ENCODE measurements around the gene PPARG. TPM values are rescaled to one million over a fixed set of nuclear protein-coding genes. Genes with fewer than 3 reads are reported as not detected.

PPARG gene
- total and polyA plus RNA-seq, 10 donors = 5.5 to 28.0 (median 19.4) TPM

- Histone ChIP-seq H3K4me3 (no peak overlapping the region), H3K27me3 (replicated peaks in 1 of 7) (no peaks in the 10 kb centered on the region), H3K27ac (no peak overlapping the region), H3K9me3 (no peaks in the 10 kb centered on the region), H3K4me1 (peaks cover 0 to 14% (median 0%) of the 10 kb centered on the region in 6 donors), H3K36me3 (no peaks in the 10 kb centered on the region)
- intact Hi-C loops (cut with DNase I; ENCODE audit: low total_unique reads) = no loop called here
- no peak for TF ChIP-seq POLR2A (IDR thresholded peaks at IDR 0.05)
- no peak for TF ChIP-seq POLR2AphosphoS5 (IDR thresholded peaks at IDR 0.05)
- TF ChIP-seq, protein P1, sequence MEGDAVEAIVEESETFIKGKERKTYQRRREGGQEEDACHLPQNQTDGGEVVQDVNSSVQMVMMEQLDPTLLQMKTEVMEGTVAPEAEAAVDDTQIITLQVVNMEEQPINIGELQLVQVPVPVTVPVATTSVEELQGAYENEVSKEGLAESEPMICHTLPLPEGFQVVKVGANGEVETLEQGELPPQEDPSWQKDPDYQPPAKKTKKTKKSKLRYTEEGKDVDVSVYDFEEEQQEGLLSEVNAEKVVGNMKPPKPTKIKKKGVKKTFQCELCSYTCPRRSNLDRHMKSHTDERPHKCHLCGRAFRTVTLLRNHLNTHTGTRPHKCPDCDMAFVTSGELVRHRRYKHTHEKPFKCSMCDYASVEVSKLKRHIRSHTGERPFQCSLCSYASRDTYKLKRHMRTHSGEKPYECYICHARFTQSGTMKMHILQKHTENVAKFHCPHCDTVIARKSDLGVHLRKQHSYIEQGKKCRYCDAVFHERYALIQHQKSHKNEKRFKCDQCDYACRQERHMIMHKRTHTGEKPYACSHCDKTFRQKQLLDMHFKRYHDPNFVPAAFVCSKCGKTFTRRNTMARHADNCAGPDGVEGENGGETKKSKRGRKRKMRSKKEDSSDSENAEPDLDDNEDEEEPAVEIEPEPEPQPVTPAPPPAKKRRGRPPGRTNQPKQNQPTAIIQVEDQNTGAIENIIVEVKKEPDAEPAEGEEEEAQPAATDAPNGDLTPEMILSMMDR (IDR thresholded peaks at IDR 0.05 in 8 of 11, conservative IDR thresholded peaks at IDR 0.05 in 3 of 11) = no peak
- no peak for DNase-seq
- WGBS, 5 donors = 89 to 95% (median 94%) methylated on average over 5 of the region's 5 CpGs
Measured at GRCh38 chr3:12338595-12339546, 50.0 kb downstream of the PPARG start.

DNA sequence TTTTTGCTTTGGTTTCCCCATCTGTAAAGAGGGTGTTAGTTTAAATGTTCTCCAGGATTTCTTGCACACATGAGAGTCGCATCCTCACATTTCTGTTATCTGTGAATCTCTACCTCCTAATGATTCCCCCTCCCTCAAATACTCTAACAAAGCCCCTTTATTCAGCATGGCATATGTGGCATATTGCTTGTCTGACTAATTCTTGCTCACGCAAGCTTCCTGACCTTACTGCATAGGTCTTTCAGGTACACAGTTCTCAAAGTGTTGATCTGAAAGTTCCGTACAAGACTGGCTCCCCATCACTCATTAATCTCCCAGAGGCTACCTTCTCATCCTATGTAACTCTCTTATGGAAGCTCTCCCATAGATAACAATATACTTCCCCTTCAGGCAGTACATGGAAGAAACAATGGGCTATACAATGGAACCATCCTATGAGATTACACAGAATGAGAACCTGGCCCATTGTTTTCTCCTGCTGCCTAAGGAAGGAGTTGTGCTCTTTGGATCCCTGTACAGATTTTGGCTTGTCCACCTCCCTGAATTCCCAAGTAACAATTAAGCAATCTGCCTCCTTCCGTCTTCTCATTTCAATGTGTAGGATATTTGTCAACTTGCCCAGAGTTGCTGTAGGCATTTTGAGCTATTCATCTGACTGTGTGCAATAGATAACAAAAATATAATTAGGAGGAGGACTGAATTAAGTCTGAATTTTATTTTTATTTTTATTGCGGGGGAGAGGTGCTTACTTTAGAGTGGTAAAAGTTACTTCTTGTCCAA, 51.0 kb downstream of the PPARG start:
- H3K4me3 ChIP-seq = no peak overlapping the region
- H3K9me3 ChIP-seq = no peaks in the 10 kb centered on the region
- DNase-seq = no peak
- H3K27ac ChIP-seq = no peak overlapping the region
- no peaks in the 10 kb centered on the region for H3K36me3 ChIP-seq
- WGBS, 5 donors = 78 to 94% (median 92%) methylated on average over 5 of the region's 5 CpGs
- intact Hi-C loops (cut with DNase I; ENCODE audit: low total_unique reads) = no loop called here
- no peaks in the 10 kb centered on the region for H3K27me3 ChIP-seq (replicated peaks in 1 of 7)
- TF ChIP-seq POLR2AphosphoS5 (IDR thresholded peaks at IDR 0.05) (no peak), POLR2A (IDR thresholded peaks at IDR 0.05) (no peak)
- TF ChIP-seq, protein P1 (IDR thresholded peaks at IDR 0.05 in 8 of 11, conservative IDR thresholded peaks at IDR 0.05 in 3 of 11) = no peak
- H3K4me1 ChIP-seq = peaks cover 0 to 14% (median 0%) of the 10 kb centered on the region in 6 donors

- Histone ChIP-seq H3K27ac (no peak overlapping the region), H3K4me1 (peaks cover 0 to 12% (median 0%) of the 10 kb centered on the region in 6 donors), H3K9me3 (no peaks in the 10 kb centered on the region), H3K4me3 (no peak overlapping the region), H3K27me3 (replicated peaks in 1 of 7) (no peaks in the 10 kb centered on the region), H3K36me3 (no peaks in the 10 kb centered on the region)
- intact Hi-C loops (cut with DNase I; ENCODE audit: low total_unique reads) = no loop called here
- no peak for TF ChIP-seq POLR2AphosphoS5 (IDR thresholded peaks at IDR 0.05)
- no peak for TF ChIP-seq POLR2A (IDR thresholded peaks at IDR 0.05)
- TF ChIP-seq, protein P1 (IDR thresholded peaks at IDR 0.05 in 8 of 11, conservative IDR thresholded peaks at IDR 0.05 in 3 of 11) = no peak
- 91 to 100% (median 97%) methylated on average over 2 of the region's 2 CpGs for WGBS, 5 donors
- DNase-seq = no peak
Measured at GRCh38 chr3:12340506-12340905, 51.6 kb downstream of the PPARG start.

DNA sequence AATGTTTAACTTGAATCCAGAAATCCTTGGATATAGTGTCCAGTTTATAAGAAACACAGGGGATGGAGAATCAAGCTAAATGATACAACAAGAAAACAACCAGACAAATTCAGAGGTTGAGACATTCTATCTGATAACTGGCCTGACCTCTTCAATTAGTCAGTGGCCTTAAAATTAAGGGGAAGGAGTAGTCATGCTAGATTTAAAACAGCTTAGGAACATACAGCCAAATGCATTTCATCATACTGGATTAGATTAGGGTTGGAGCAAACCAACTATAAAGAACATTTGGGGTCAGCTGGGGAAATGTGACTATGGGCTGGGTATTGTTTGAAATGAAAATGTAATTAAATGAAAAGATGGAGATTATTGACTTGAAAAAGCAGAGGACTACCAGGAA, 53.3 kb downstream of the PPARG start:
- Histone ChIP-seq H3K4me1 (no peaks in the 10 kb centered on the region), H3K27me3 (replicated peaks in 1 of 7) (no peaks in the 10 kb centered on the region), H3K36me3 (no peaks in the 10 kb centered on the region), H3K27ac (no peak overlapping the region), H3K9me3 (no peaks in the 10 kb centered on the region), H3K4me3 (no peak overlapping the region)
- TF ChIP-seq, protein P1 (IDR thresholded peaks at IDR 0.05 in 8 of 11, conservative IDR thresholded peaks at IDR 0.05 in 3 of 11) = no peak
- TF ChIP-seq POLR2AphosphoS5 (IDR thresholded peaks at IDR 0.05) (no peak), POLR2A (IDR thresholded peaks at IDR 0.05) (no peak)
- no peak for DNase-seq
- intact Hi-C loops (cut with DNase I; ENCODE audit: low total_unique reads) = no loop called here

Data from spleen (tissue), 11 donors.